ENCODE data around the gene TCEA2.
A peak's percentile ranks its signal among the peaks of the same experiment; 100 is the strongest.

TCEA2 gene

DNA sequence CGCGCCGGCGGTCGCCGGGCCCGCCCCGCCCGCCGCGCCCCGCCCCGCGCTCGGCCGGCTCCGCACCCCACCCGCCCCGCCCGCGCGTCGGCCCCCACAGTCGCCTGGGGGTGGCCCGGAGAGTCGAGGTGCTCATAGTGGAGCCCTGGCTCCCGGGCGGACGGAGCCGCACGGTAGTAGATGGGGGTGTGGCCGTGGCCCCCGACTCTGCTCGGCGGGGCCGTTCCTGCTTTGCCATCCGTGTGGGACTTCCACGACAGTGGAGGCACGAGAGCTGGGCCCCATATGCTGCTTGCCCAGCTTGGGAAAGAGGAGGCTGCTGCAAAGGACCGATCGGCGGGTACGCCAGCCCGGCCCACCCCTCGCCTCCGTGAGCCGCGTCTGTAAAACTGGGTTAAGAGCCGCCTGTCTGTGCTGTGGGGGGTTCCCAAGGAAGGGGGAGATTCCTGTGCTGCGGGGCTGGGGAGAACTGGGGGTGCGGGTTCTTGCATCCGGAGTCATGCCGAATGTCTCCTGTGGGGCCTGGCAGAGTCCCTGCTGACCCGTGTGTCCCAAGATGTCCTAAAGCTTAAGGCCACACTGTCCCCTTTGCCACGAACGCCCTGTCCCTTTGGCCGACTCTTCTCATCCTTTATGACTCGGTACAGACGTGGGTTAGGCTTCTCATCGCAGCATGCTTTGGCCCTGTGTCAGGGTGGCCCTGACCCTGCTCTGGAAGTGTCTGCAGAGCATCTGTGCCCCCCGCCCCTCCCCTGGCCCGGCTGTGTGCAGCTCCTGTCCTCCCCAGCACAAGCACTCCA is 17.2 kb downstream of the TCEA2 start, which contains the start of gene OPRL1:
TSS of gene OPRL1 (plus strand) at position 70 of the 800 bp plus-strand sequence. CDS start 12,639 bp downstream, outside the sequence.
- peak within 1 kb of the TSS; percentile 42 for H3K27ac ChIP-seq (ENCODE audit: low read depth, low read length)
- H3K9ac ChIP-seq (ENCODE audit: low read depth in 1 of 2, low read length in 2 of 2), result peak within 1 kb of the TSS; percentile 54 to 68

DNA sequence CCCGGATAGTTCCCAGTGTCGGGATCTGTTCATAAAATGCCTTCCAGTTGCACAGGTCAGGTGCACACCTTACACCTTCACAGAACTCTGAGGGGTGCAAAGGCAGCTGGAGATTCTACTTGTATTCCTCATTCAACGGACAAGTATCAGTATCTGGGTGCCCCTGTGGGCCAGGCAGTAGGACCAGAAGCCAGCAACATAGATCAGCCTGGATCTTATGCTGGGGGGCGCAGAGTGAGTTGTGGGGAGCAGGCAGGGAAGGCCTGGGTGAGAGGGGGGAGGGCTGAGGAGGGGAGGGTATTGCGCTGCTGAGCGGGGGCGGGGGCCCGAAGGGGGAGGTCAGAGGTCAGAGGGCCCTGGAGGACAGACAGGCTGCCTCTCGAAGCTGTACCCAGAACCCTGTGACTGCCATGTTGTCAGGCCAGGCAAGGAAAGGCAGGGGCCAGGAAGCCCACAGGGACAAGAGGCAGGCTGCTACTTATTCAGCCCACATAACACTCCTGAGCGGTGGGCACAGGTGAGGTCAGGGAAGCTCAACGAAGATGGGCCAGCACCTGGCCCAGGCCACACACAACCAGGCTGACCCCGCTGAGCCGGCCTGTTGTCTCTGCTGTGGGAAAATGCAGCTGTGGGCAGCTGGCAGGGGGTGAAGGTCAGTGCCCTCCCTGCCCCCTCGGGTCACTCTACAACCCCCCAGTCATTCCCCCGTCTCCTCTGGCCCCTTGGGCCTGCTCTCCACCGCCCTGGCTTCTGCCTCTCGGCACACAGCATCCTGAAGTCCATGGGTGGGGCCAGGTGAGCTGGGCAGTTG is 18.0 kb downstream of the TCEA2 start:
- H3K27me3 ChIP-seq (ENCODE audit: control insufficient read depth in 1 of 2, insufficient read depth in 2 of 2, low read length in 2 of 2), result peaks cover 20 to 44% of the 10 kb centered on the region in 2 donors
- H3K4me1 ChIP-seq (ENCODE audit: control insufficient read depth in 1 of 2, insufficient read depth in 2 of 2, low read length in 2 of 2), result peaks cover 8 to 39% of the 10 kb centered on the region in 2 donors
- no peaks in the 10 kb centered on the region for H3K36me3 ChIP-seq (ENCODE audit: control insufficient read depth in 1 of 2, insufficient read depth in 2 of 2, low read length in 2 of 2)
- no peaks in the 10 kb centered on the region for H3K9me3 ChIP-seq (ENCODE audit: control insufficient read depth in 1 of 2, low read length in 2 of 2)
- no peak overlapping the region for H3K27ac ChIP-seq (ENCODE audit: low read depth, low read length)
- H3K9ac ChIP-seq (ENCODE audit: low read depth in 1 of 2, low read length in 2 of 2), result no peak overlapping the region
- H3K4me3 ChIP-seq (ENCODE audit: low read depth in 1 of 2, low read length in 2 of 2), result peak overlapping the region in 1 of 2 donors; percentile 57

More for the DNA sequence above, 17.2 kb downstream of the TCEA2 start, which contains the start of gene OPRL1:
- Histone ChIP-seq H3K36me3 (ENCODE audit: control insufficient read depth in 1 of 2, insufficient read depth in 2 of 2, low read length in 2 of 2) (peaks cover 0 to under 1% of the 10 kb centered on the region in 2 donors), H3K4me3 (ENCODE audit: low read depth in 1 of 2, low read length in 2 of 2) (peak within 1 kb of the TSS; percentile 71), H3K27me3 (ENCODE audit: control insufficient read depth in 1 of 2, insufficient read depth in 2 of 2, low read length in 2 of 2) (peaks cover 15 to 40% of the 10 kb centered on the region in 2 donors), H3K4me1 (ENCODE audit: control insufficient read depth in 1 of 2, insufficient read depth in 2 of 2, low read length in 2 of 2) (peaks cover 8 to 39% of the 10 kb centered on the region in 2 donors), H3K9me3 (ENCODE audit: control insufficient read depth in 1 of 2, low read length in 2 of 2) (no peaks in the 10 kb centered on the region)

DNA sequence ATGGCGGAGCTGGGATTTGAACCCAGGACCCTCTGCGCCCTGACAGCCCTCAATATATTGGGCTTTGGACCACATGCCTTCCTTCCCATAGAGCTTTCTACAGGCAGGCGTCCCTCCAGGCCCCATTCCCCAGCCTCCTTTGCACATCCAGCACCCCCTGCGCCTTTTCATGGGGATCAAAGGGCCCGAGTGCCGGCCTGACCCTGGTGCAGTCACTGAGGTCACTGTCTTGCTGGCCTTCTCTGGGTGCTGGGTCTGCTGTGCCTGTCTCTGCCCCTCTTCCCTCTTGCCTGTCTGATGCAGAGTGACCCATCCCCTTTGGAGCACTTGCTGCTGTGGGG is 18.6 kb downstream of the TCEA2 start:
- Histone ChIP-seq H3K4me3 (ENCODE audit: low read depth in 1 of 2, low read length in 2 of 2) (no peak overlapping the region), H3K9me3 (ENCODE audit: control insufficient read depth in 1 of 2, low read length in 2 of 2) (no peaks in the 10 kb centered on the region), H3K27ac (ENCODE audit: low read depth, low read length) (no peak overlapping the region), H3K4me1 (ENCODE audit: control insufficient read depth in 1 of 2, insufficient read depth in 2 of 2, low read length in 2 of 2) (peaks cover 8 to 39% of the 10 kb centered on the region in 2 donors), H3K9ac (ENCODE audit: low read depth in 1 of 2, low read length in 2 of 2) (no peak overlapping the region), H3K27me3 (ENCODE audit: control insufficient read depth in 1 of 2, insufficient read depth in 2 of 2, low read length in 2 of 2) (peaks cover 22 to 49% of the 10 kb centered on the region in 2 donors), H3K36me3 (ENCODE audit: control insufficient read depth in 1 of 2, insufficient read depth in 2 of 2, low read length in 2 of 2) (no peaks in the 10 kb centered on the region)

DNA sequence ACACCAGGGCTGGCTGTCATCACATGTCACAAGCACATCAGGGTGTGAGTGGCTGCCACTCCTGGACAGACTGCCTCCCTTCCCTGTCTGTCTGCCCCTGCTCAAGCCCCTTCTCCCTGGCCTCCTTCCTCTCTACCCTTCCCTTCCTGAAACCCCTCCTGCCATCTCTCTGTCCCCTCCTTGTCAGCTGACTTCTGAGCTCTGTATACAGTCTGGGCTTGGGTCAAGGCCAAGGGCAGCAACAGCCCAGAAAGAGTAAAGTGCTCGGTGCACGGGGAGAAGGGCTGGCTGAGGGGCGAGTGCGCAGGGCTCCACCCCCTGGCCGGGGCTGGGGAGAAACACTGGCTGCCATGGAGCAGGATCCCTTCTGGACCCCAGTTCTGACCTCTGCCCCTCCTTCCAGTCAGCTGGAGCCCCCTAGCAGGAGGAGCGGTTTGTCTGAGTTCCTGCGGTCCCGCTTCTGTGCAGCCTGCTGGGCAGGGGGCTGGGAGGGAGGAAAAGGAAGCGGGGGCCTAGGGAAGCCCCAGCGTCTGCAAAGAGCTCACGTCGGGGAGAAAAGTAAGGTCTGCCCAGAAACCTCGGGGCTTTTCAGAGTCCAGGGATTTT is 19.2 kb downstream of the TCEA2 start:
- H3K27ac ChIP-seq (ENCODE audit: low read depth, low read length), result no peak overlapping the region
- H3K36me3 ChIP-seq (ENCODE audit: control insufficient read depth in 1 of 2, insufficient read depth in 2 of 2, low read length in 2 of 2), result no peaks in the 10 kb centered on the region
- H3K4me3 ChIP-seq (ENCODE audit: low read depth in 1 of 2, low read length in 2 of 2), result no peak overlapping the region
- H3K4me1 ChIP-seq (ENCODE audit: control insufficient read depth in 1 of 2, insufficient read depth in 2 of 2, low read length in 2 of 2), result peaks cover 8 to 39% of the 10 kb centered on the region in 2 donors
- H3K9ac ChIP-seq (ENCODE audit: low read depth in 1 of 2, low read length in 2 of 2), result no peak overlapping the region
- no peaks in the 10 kb centered on the region for H3K9me3 ChIP-seq (ENCODE audit: control insufficient read depth in 1 of 2, low read length in 2 of 2)
- H3K27me3 ChIP-seq (ENCODE audit: control insufficient read depth in 1 of 2, insufficient read depth in 2 of 2, low read length in 2 of 2), result peaks cover 22 to 53% of the 10 kb centered on the region in 2 donors

DNA sequence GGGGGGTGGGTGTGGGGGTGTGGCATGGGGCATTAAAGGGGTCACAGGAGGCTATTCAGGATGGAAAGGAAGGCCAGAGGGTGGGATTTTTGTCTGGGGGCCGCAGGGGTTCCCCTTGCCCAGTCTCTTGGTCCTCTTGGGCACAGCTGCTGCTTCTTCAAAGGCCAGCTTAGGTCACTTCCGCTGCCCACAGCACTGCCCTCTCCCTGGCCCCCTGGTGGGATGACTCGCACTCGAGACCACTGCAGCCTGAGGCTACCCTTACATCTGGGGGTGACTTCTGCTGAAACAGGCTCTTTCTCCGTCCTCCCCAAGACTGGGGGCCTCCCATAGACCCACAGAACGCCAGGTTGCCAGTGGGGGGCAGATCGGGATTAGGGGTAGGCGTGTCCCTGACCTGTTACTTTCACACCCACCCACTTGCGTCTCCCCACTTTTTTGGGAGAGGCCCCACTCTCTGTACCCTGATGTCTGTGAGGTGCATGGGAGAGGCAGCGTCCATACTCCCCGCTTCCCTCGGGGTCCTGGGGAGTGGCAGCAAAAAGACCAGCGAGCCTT is 19.9 kb downstream of the TCEA2 start:
- Histone ChIP-seq H3K27me3 (ENCODE audit: control insufficient read depth in 1 of 2, insufficient read depth in 2 of 2, low read length in 2 of 2) (peaks cover 22 to 53% of the 10 kb centered on the region in 2 donors), H3K9ac (ENCODE audit: low read depth in 1 of 2, low read length in 2 of 2) (no peak overlapping the region), H3K9me3 (ENCODE audit: control insufficient read depth in 1 of 2, low read length in 2 of 2) (no peaks in the 10 kb centered on the region), H3K4me1 (ENCODE audit: control insufficient read depth in 1 of 2, insufficient read depth in 2 of 2, low read length in 2 of 2) (peaks cover 8 to 33% of the 10 kb centered on the region in 2 donors), H3K4me3 (ENCODE audit: low read depth in 1 of 2, low read length in 2 of 2) (peak overlapping the region in 1 of 2 donors; percentile 40), H3K27ac (ENCODE audit: low read depth, low read length) (no peak overlapping the region), H3K36me3 (ENCODE audit: control insufficient read depth in 1 of 2, insufficient read depth in 2 of 2, low read length in 2 of 2) (no peaks in the 10 kb centered on the region)

DNA sequence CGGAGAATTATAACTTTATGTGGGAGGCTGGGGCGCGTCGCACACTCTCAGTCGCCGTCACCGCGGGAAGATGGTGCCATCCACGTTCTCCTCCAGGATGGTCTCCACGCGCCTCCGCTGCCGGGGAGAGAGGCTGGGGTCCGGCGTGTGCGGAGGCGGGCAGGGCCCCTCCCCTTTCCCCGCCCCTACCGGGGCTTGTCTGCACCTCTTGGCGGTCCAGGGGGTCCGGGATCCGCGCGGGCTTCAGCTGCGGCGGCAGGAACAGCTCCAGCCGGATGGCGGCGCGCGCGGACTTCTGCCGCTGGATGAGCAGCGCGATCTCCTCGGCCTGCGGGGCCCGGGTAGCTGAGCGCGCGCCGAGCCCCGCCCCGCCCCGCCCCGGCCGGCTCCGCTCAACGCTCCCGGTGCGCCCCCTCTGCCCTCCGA is 20.4 kb downstream of the TCEA2 start:
- H3K4me3 ChIP-seq (ENCODE audit: low read depth in 1 of 2, low read length in 2 of 2), result peak overlapping the region in 1 of 2 donors; percentile 55
- H3K27ac ChIP-seq (ENCODE audit: low read depth, low read length), result no peak overlapping the region
- no peaks in the 10 kb centered on the region for H3K36me3 ChIP-seq (ENCODE audit: control insufficient read depth in 1 of 2, insufficient read depth in 2 of 2, low read length in 2 of 2)
- peaks cover 25 to 48% of the 10 kb centered on the region in 2 donors for H3K27me3 ChIP-seq (ENCODE audit: control insufficient read depth in 1 of 2, insufficient read depth in 2 of 2, low read length in 2 of 2)
- peaks cover 8 to 28% of the 10 kb centered on the region in 2 donors for H3K4me1 ChIP-seq (ENCODE audit: control insufficient read depth in 1 of 2, insufficient read depth in 2 of 2, low read length in 2 of 2)
- no peaks in the 10 kb centered on the region for H3K9me3 ChIP-seq (ENCODE audit: control insufficient read depth in 1 of 2, low read length in 2 of 2)
- H3K9ac ChIP-seq (ENCODE audit: low read depth in 1 of 2, low read length in 2 of 2), result no peak overlapping the region

DNA sequence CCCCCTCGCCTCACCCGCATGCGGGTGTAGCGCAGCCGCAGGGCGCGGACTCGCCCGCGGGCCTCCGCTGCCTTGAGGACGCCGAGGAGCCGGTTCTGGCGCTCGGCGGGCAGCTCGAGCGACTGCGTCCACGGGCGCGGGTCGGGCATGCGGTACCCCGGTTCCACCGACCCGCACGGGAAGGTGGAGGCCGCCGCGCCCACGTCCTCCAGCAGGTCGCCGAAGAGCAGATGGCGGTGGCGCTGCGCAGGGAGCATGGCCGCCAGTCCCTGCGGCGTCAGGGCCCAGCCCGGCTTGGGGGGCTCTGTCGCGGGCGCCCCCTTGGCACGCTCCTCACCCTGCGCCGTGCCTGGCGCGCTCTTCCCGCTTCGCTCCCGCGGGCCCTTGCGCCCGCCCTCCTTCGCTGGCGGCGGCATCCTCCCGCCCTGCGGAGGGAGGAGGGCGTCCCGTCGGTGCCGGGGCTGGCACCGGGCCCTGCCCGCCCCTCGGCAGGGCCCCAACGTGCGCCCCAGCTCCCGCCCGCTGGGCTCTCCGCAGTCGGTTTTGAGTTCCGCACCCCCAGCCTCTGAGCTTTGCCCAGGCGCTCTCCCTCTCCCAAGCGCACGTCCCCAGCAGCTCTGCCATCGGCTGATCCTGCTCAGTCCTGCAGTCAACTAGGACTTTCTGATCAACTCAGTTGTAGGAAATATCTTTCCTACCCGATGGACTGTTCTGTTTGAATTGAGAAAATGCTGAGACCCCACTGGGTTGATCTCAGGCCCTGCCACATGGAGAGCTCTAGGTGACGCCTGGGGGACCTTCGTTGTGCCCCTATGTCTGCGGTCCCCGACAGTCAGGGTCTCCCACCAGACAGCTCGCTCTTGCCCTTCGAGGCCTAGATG is 21.0 kb downstream of the TCEA2 start, which contains the start of gene LKAAEAR1:
TSS of gene LKAAEAR1 (minus strand) at position 595 of the 881 bp plus-strand sequence. CDS start at position 416, 179 bp downstream.
- Histone ChIP-seq H3K9ac (ENCODE audit: low read depth in 1 of 2, low read length in 2 of 2) (no peak within 1 kb of the TSS), H3K27ac (ENCODE audit: low read depth, low read length) (no peak within 1 kb of the TSS), H3K4me3 (ENCODE audit: low read depth in 1 of 2, low read length in 2 of 2) (peak within 1 kb of the TSS in 1 of 2 donors; percentile 55), H3K4me1 (ENCODE audit: control insufficient read depth in 1 of 2, insufficient read depth in 2 of 2, low read length in 2 of 2) (peaks cover 2 to 22% of the 10 kb centered on the region in 2 donors), H3K27me3 (ENCODE audit: control insufficient read depth in 1 of 2, insufficient read depth in 2 of 2, low read length in 2 of 2) (peaks cover 29 to 42% of the 10 kb centered on the region in 2 donors), H3K36me3 (ENCODE audit: control insufficient read depth in 1 of 2, insufficient read depth in 2 of 2, low read length in 2 of 2) (no peaks in the 10 kb centered on the region), H3K9me3 (ENCODE audit: control insufficient read depth in 1 of 2, low read length in 2 of 2) (no peaks in the 10 kb centered on the region)

DNA sequence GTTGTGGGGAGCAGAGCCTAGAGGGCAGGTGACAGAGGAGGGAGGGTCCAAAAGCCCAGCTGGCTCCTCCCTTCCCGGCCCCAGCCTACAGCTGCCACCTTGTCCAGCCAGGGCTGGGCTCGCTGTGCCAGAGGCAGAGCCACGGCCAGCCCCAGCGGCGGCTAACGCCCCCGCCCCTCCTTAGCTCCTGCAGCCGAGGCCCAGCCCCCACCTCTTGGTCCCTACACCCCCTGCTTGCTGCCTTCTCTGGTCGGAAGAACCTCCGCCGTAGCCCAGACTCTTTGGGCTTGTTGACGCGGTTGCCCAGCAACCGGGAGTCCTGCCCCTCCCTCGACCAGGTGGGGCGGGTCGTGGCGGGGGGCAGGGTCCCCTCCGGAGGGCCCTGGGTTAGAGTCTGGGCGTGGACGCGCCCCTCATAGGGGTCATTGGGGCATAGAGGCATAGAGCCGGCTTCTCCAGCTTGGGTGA is 21.7 kb downstream of the TCEA2 start:
- H3K9me3 ChIP-seq (ENCODE audit: control insufficient read depth in 1 of 2, low read length in 2 of 2), result no peaks in the 10 kb centered on the region

DNA sequence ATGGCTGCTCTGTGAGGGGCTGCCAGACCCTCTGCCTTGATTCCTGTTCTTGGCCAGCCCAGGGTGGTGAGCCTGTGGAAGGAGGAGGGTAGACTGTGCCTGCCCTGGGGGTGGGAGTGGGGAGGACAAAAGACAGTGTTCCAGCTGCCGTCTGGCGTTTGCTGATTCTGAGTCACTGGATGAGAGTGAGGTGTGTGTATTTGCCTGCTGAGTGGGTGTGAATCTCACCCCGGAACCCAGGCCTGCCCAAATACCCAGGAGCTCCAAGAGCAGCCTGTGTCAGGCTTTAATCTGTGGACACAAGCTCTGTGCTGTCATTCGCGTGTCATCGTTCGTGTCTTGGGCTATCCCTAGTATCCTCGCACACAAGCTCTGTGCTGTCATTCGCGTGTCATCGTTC is 23.8 kb downstream of the TCEA2 start:
- H3K27me3 ChIP-seq (ENCODE audit: control insufficient read depth in 1 of 2, insufficient read depth in 2 of 2, low read length in 2 of 2), result peaks cover 35 to 39% of the 10 kb centered on the region in 2 donors
- H3K9ac ChIP-seq (ENCODE audit: low read depth in 1 of 2, low read length in 2 of 2), result no peak overlapping the region
- H3K27ac ChIP-seq (ENCODE audit: low read depth, low read length), result no peak overlapping the region
- H3K9me3 ChIP-seq (ENCODE audit: control insufficient read depth in 1 of 2, low read length in 2 of 2), result no peaks in the 10 kb centered on the region
- H3K4me3 ChIP-seq (ENCODE audit: low read depth in 1 of 2, low read length in 2 of 2), result no peak overlapping the region
- H3K4me1 ChIP-seq (ENCODE audit: control insufficient read depth in 1 of 2, insufficient read depth in 2 of 2, low read length in 2 of 2), result peaks cover 0 to 15% of the 10 kb centered on the region in 2 donors
- H3K36me3 ChIP-seq (ENCODE audit: control insufficient read depth in 1 of 2, insufficient read depth in 2 of 2, low read length in 2 of 2), result no peaks in the 10 kb centered on the region

More for the DNA sequence above, 21.7 kb downstream of the TCEA2 start:
- Histone ChIP-seq H3K4me1 (ENCODE audit: control insufficient read depth in 1 of 2, insufficient read depth in 2 of 2, low read length in 2 of 2) (peaks cover 0 to 18% of the 10 kb centered on the region in 2 donors), H3K9ac (ENCODE audit: low read depth in 1 of 2, low read length in 2 of 2) (no peak overlapping the region), H3K27me3 (ENCODE audit: control insufficient read depth in 1 of 2, insufficient read depth in 2 of 2, low read length in 2 of 2) (peaks cover 33 to 39% of the 10 kb centered on the region in 2 donors), H3K27ac (ENCODE audit: low read depth, low read length) (no peak overlapping the region), H3K4me3 (ENCODE audit: low read depth in 1 of 2, low read length in 2 of 2) (no peak overlapping the region), H3K36me3 (ENCODE audit: control insufficient read depth in 1 of 2, insufficient read depth in 2 of 2, low read length in 2 of 2) (no peaks in the 10 kb centered on the region)

Data from duodenal mucosa (tissue), 2 donors.